ENCODE results near the gene BCAP29.

- TF ChIP-seq CTCF (IDR thresholded peaks at IDR 0.05) (no peak), POLR2A (IDR thresholded peaks at IDR 0.05) (no peak)
Observed at GRCh38 chr7:107600816-107601215, 20.8 kb downstream of the BCAP29 start.
